ENCODE results near the gene VRK2. TPM values are rescaled to one million over a fixed set of nuclear protein-coding genes. Genes with fewer than 3 reads are reported as not detected.

Gene VRK2
- total and polyA plus RNA-seq, 10 of the 15 experiments (the other 5 are each of a cell fraction or from before 2014, with no cell fraction given): 26.5 to 78.0 (median 57.3) TPM

DNA sequence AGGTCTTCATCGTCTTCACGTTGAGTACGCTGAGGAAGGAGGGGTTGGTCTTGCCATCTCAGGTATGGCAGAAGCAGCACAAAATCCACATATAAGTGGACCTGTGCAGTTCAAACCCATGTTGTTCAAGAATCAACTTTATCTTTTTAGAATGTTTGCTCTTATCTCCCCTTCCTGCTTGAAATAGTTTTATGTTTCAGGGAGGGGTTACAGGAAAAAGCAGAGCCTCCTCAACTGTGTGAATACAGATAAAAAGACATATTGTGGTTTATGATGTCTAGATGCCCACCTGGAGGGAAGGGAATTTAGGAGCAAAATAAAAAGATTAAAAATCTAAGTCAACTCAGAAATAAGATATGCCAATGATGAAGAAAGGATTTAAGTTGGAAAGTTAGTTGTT lies 75.9 kb downstream of the VRK2 start (continued):
- TF ChIP-seq, protein P1, sequence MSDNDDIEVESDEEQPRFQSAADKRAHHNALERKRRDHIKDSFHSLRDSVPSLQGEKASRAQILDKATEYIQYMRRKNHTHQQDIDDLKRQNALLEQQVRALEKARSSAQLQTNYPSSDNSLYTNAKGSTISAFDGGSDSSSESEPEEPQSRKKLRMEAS (IDR thresholded peaks at IDR 0.05; ENCODE audit: low read depth, low read length): no peak
- no peak for TF ChIP-seq NFYB (IDR thresholded peaks at IDR 0.05; ENCODE audit: insufficient read depth, low read depth, low read length)

DNA sequence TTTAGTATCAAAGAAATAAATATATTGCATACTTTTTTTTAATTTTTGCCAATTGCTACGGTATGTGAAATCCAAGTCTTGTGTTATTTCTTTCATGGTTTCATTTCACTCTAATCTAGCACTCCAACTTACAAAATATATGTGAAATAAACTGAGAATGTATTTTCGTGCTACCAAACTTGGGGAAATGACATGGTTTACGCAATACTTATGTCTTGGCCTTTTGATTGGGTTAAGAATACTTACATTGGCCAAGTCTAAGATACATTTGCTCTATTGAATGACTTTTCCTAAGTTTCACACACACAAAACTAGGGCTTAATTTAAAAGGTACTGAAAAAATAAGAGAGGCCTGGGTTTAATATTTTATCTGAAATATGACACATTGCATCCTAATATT lies 80.5 kb downstream of the VRK2 start:
- intact Hi-C loops (cut with micrococcal nuclease; ENCODE audit: unreplicated experiment): no loop called here
- H3K79me2 ChIP-seq (ENCODE audit: control insufficient read depth, insufficient read depth, low read length): no peaks in the 10 kb centered on the region
- H3K4me2 ChIP-seq (ENCODE audit: control insufficient read depth, insufficient read depth): no peak overlapping the region
- H2AFZ ChIP-seq (ENCODE audit: control insufficient read depth, low read depth, low read length): no peak overlapping the region
- ChIA-PET CTCF (interaction anchor here (1.6 kb wide), 1 partner anchor 221 kb away, joined by 5 read pairs; no protein-coding TSS in a partner anchor), RAD21 (ENCODE audit: unreplicated experiment) (no interaction called here), SMC1A (ENCODE audit: uncharacterized antibody, unreplicated experiment) (no interaction called here), POLR2A (no interaction called here)
- WGBS (ENCODE audit: insufficient coverage, insufficient replicate concordance, low lambda C conversion rate, missing lambda C conversion rate): 98% methylated on average over 3 of the region's 3 CpGs
- H3K9me3 ChIP-seq (replicated peaks; ENCODE audit: control insufficient read depth, insufficient read depth, low read length): no peaks in the 10 kb centered on the region
- no peaks in the 10 kb centered on the region for H3K27me3 ChIP-seq (replicated peaks in 1 of 2; ENCODE audit: control insufficient read depth in 2 of 2, insufficient read depth in 2 of 2, low read length in 1 of 2)
- no peak for FAIRE-seq
- no peaks in the 10 kb centered on the region for H4K20me1 ChIP-seq (ENCODE audit: control insufficient read depth, insufficient read depth)
- H3K36me3 ChIP-seq (ENCODE audit: control insufficient read depth in 2 of 2, insufficient read depth in 2 of 2, low read length in 1 of 2): peaks cover 2 to 7% of the 10 kb centered on the region in 2 experiments
- in situ Hi-C loops (cut with MboI): no loop called here
- H3K4me1 ChIP-seq (ENCODE audit: control insufficient read depth, insufficient read depth, low read length): no peaks in the 10 kb centered on the region
- H3K9ac ChIP-seq (ENCODE audit: control insufficient read depth, insufficient read depth, low read length): no peak overlapping the region
- BruUV-seq (replicated peaks): no TSS peak
- no peak for ATAC-seq
- no peak overlapping the region for H3K4me3 ChIP-seq
- no peak overlapping the region for H3K27ac ChIP-seq (ENCODE audit: control insufficient read depth, insufficient read depth)
- DNase-seq (ENCODE audit: low read depth, low spot score): no peak
- no peak for TF ChIP-seq SRF (IDR thresholded peaks at IDR 0.05; ENCODE audit: low read depth in 2 of 2, low read length in 2 of 2)
- TF ChIP-seq, protein P1 (IDR thresholded peaks at IDR 0.05; ENCODE audit: low read depth, low read length): no peak
- TF ChIP-seq BHLHE40 (IDR thresholded peaks at IDR 0.05; ENCODE audit: borderline replicate concordance in 1 of 2, low read depth in 2 of 2, low read length in 1 of 2): no peak
- TF ChIP-seq, protein P2, sequence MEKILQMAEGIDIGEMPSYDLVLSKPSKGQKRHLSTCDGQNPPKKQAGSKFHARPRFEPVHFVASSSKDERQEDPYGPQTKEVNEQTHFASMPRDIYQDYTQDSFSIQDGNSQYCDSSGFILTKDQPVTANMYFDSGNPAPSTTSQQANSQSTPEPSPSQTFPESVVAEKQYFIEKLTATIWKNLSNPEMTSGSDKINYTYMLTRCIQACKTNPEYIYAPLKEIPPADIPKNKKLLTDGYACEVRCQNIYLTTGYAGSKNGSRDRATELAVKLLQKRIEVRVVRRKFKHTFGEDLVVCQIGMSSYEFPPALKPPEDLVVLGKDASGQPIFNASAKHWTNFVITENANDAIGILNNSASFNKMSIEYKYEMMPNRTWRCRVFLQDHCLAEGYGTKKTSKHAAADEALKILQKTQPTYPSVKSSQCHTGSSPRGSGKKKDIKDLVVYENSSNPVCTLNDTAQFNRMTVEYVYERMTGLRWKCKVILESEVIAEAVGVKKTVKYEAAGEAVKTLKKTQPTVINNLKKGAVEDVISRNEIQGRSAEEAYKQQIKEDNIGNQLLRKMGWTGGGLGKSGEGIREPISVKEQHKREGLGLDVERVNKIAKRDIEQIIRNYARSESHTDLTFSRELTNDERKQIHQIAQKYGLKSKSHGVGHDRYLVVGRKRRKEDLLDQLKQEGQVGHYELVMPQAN (conservative IDR thresholded peaks at IDR 0.05): no peak
- TF ChIP-seq, protein P3, sequence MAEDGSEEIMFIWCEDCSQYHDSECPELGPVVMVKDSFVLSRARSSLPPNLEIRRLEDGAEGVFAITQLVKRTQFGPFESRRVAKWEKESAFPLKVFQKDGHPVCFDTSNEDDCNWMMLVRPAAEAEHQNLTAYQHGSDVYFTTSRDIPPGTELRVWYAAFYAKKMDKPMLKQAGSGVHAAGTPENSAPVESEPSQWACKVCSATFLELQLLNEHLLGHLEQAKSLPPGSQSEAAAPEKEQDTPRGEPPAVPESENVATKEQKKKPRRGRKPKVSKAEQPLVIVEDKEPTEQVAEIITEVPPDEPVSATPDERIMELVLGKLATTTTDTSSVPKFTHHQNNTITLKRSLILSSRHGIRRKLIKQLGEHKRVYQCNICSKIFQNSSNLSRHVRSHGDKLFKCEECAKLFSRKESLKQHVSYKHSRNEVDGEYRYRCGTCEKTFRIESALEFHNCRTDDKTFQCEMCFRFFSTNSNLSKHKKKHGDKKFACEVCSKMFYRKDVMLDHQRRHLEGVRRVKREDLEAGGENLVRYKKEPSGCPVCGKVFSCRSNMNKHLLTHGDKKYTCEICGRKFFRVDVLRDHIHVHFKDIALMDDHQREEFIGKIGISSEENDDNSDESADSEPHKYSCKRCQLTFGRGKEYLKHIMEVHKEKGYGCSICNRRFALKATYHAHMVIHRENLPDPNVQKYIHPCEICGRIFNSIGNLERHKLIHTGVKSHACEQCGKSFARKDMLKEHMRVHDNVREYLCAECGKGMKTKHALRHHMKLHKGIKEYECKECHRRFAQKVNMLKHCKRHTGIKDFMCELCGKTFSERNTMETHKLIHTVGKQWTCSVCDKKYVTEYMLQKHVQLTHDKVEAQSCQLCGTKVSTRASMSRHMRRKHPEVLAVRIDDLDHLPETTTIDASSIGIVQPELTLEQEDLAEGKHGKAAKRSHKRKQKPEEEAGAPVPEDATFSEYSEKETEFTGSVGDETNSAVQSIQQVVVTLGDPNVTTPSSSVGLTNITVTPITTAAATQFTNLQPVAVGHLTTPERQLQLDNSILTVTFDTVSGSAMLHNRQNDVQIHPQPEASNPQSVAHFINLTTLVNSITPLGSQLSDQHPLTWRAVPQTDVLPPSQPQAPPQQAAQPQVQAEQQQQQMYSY (CRISPR knock-in tag; IDR thresholded peaks at IDR 0.05): no peak
- TF ChIP-seq, protein P4, sequence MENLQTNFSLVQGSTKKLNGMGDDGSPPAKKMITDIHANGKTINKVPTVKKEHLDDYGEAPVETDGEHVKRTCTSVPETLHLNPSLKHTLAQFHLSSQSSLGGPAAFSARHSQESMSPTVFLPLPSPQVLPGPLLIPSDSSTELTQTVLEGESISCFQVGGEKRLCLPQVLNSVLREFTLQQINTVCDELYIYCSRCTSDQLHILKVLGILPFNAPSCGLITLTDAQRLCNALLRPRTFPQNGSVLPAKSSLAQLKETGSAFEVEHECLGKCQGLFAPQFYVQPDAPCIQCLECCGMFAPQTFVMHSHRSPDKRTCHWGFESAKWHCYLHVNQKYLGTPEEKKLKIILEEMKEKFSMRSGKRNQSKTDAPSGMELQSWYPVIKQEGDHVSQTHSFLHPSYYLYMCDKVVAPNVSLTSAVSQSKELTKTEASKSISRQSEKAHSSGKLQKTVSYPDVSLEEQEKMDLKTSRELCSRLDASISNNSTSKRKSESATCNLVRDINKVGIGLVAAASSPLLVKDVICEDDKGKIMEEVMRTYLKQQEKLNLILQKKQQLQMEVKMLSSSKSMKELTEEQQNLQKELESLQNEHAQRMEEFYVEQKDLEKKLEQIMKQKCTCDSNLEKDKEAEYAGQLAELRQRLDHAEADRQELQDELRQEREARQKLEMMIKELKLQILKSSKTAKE (IDR thresholded peaks at IDR 0.05; ENCODE audit: low read depth, poor library complexity, severe bottlenecking): no peak
- TF ChIP-seq ZZZ3 (IDR thresholded peaks at IDR 0.05; ENCODE audit: control insufficient read depth, insufficient read length, low read depth): no peak
- no peak for TF ChIP-seq MEF2B (IDR thresholded peaks at IDR 0.05; ENCODE audit: partially characterized antibody, poor library complexity, severe bottlenecking)
- TF ChIP-seq ZBED1 (IDR thresholded peaks at IDR 0.05; ENCODE audit: borderline replicate concordance): no peak
- TF ChIP-seq CREM (IDR thresholded peaks at IDR 0.05; ENCODE audit: low read depth): no peak
- no peak for TF ChIP-seq MYB (IDR thresholded peaks at IDR 0.05; ENCODE audit: borderline replicate concordance, low read depth, low read length)
- no peak for TF ChIP-seq MYC (IDR thresholded peaks at IDR 0.05; ENCODE audit: insufficient read depth, insufficient read length, insufficient replicate concordance, low read length, severe bottlenecking)
